Trophoblast cell (in vitro differentiated cells and primary cell): ENCODE results near the gene NOX5. TPM values are rescaled to one million over a fixed set of nuclear protein-coding genes. Genes with fewer than 3 reads are reported as not detected.

ENCODE experiments used
- DNase-seq, 2 donors: peaks; one replicate each; pipeline ENCODE4 v3.0.0-alpha.2; 2016
- H2AFZ ChIP-seq: 2 replicates; pipeline ENCODE4 v1.6.1; 2013; ENCODE audit warnings: low read length, moderate library complexity, mild to moderate bottlenecking; ENCODE audit not compliant: insufficient read depth, poor library complexity
- H2AK5ac ChIP-seq: 2 replicates; pipeline ENCODE4 v1.6.1; 2013; ENCODE audit warnings: mild to moderate bottlenecking, low read length
- H2BK120ac ChIP-seq: 2 replicates; pipeline ENCODE4 v1.6.1; 2013; ENCODE audit warnings: low read length, mild to moderate bottlenecking, moderate library complexity; ENCODE audit not compliant: insufficient read depth, poor library complexity
- H2BK12ac ChIP-seq: 2 replicates; pipeline ENCODE4 v1.6.1; 2013; ENCODE audit warnings: mild to moderate bottlenecking, low read length, moderate library complexity
- H2BK5ac ChIP-seq: 2 replicates; pipeline ENCODE4 v1.6.1; 2013; ENCODE audit warnings: low read length, low read depth, moderate library complexity, mild to moderate bottlenecking; ENCODE audit not compliant: poor library complexity
- H3K14ac ChIP-seq: 2 replicates; pipeline ENCODE4 v1.6.1; 2013; ENCODE audit warnings: mild to moderate bottlenecking, low read length
- H3K18ac ChIP-seq: 2 replicates; pipeline ENCODE4 v1.6.1; 2013; ENCODE audit warnings: mild to moderate bottlenecking, low read length
- H3K23ac ChIP-seq: 2 replicates; pipeline ENCODE4 v1.6.1; 2013; ENCODE audit warnings: low read length
- H3K27ac ChIP-seq: 2 replicates; pipeline ENCODE4 v1.5.1; 2013; ENCODE audit warnings: low read depth, mild to moderate bottlenecking, inconsistent platforms, low read length, moderate library complexity
- H3K27me3 ChIP-seq: 2 replicates; pipeline ENCODE4 v1.6.1; 2013; ENCODE audit warnings: inconsistent platforms, mild to moderate bottlenecking, low read length, moderate library complexity; ENCODE audit not compliant: insufficient read depth
- H3K36me3 ChIP-seq, 2 experiments: 1 replicate in 1 of 2; 2 replicates in 1 of 2; pipeline ENCODE4 v1.6.1; 2013; ENCODE audit warnings: low read length in 2 of 2, mild to moderate bottlenecking in 2 of 2, moderate library complexity in 1 of 2; ENCODE audit not compliant: insufficient read depth in 2 of 2, control insufficient read depth in 1 of 2
- H3K4ac ChIP-seq: 2 replicates; pipeline ENCODE4 v1.6.1; 2013; ENCODE audit warnings: low read depth, mild to moderate bottlenecking, low read length, moderate library complexity
- H3K4me1 ChIP-seq, 2 experiments: 1 replicate in 1 of 2; 2 replicates in 1 of 2; pipeline ENCODE4 v1.6.1; 2013; ENCODE audit warnings: low read length in 2 of 2, mild to moderate bottlenecking in 2 of 2, moderate library complexity in 1 of 2; ENCODE audit not compliant: insufficient read depth in 2 of 2, control insufficient read depth in 1 of 2
- H3K4me2 ChIP-seq: 2 replicates; pipeline ENCODE4 v1.6.1; 2013; ENCODE audit warnings: inconsistent platforms, mild to moderate bottlenecking, low read length, moderate library complexity
- H3K4me3 ChIP-seq: 2 replicates; pipeline ENCODE4 v1.5.1; 2013; ENCODE audit warnings: mild to moderate bottlenecking, low read depth, low read length, inconsistent platforms
- H3K79me1 ChIP-seq: one replicate; pipeline ENCODE4 v1.6.1; 2013; ENCODE audit warnings: low read length
- H3K79me2 ChIP-seq: 2 replicates; pipeline ENCODE4 v1.6.1; 2013; ENCODE audit warnings: low read length, mild to moderate bottlenecking; ENCODE audit not compliant: control insufficient read depth, insufficient read depth, poor library complexity
- H3K9ac ChIP-seq: 2 replicates; pipeline ENCODE4 v1.6.1; 2013; ENCODE audit warnings: mild to moderate bottlenecking, low read length
- H3K9me3 ChIP-seq: 2 replicates; pipeline ENCODE4 v1.6.1; 2013; ENCODE audit warnings: low read depth, mild to moderate bottlenecking, control low read depth, inconsistent platforms, low read length; ENCODE audit not compliant: insufficient read depth
- H4K12ac ChIP-seq: 2 replicates; pipeline ENCODE4 v1.6.1; 2013; ENCODE audit warnings: low read depth, mild to moderate bottlenecking, low read length, moderate library complexity
- H4K8ac ChIP-seq: 2 replicates; pipeline ENCODE4 v1.6.1; 2013; ENCODE audit warnings: low read depth, mild to moderate bottlenecking, low read length, moderate library complexity
- H4K91ac ChIP-seq: one replicate; pipeline ENCODE4 v1.6.1; 2013; ENCODE audit warnings: low read depth, mild to moderate bottlenecking, low read length, moderate library complexity
- WGBS: extraction: QIAGEN DNeasy Blood & Tissue Kit; methylation state at CpG from one replicate; pipeline ENCODE4 v1.1.7; 2013; ENCODE audit warnings: missing lambda C conversion rate; ENCODE audit not compliant: insufficient read length, insufficient coverage; ENCODE audit errors: extremely low coverage; 5-methylcytosine and 5-hydroxymethylcytosine counted together
- polyA plus RNA-seq: library from polyadenylated mRNA; stranded (reverse); fragments of 200-250 nt; gene quantifications from 2 replicates; pipeline ENCODE4 v1.2.3, GENCODE V29; 2013

The NOX5 gene, protein sequence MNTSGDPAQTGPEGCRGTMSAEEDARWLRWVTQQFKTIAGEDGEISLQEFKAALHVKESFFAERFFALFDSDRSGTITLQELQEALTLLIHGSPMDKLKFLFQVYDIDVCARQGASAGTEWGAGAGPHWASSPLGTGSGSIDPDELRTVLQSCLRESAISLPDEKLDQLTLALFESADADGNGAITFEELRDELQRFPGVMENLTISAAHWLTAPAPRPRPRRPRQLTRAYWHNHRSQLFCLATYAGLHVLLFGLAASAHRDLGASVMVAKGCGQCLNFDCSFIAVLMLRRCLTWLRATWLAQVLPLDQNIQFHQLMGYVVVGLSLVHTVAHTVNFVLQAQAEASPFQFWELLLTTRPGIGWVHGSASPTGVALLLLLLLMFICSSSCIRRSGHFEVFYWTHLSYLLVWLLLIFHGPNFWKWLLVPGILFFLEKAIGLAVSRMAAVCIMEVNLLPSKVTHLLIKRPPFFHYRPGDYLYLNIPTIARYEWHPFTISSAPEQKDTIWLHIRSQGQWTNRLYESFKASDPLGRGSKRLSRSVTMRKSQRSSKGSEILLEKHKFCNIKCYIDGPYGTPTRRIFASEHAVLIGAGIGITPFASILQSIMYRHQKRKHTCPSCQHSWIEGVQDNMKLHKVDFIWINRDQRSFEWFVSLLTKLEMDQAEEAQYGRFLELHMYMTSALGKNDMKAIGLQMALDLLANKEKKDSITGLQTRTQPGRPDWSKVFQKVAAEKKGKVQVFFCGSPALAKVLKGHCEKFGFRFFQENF
- polyA plus RNA-seq, result 0.03 and 0.08 TPM in 2 replicates

DNA sequence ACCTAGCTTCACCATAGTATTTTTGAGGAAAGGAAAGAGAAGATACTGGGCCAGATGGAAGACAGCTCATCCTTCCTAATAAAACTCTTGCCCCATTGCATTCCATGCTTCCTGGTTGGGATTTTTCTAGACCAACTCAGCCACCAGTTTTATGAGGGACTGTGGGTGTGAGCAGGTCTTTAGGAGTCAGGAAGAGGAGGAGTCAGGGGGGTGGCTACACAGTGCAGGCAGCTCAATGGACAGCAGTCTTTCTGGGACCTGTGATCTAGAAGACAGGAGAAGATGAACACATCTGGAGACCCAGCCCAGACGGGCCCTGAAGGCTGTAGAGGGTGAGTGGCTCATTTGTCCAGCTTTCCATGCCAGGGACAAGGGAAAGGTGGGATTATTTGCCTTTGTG, at the start of gene NOX5:
NOX5 (plus strand) TSS at position 242 of the 400 bp plus-strand sequence; CDS start at position 283, 41 bp downstream.
- no CpG with 5 or more reads among the region's 1 CpG for WGBS
- Histone ChIP-seq H3K18ac (no peak within 1 kb of the TSS), H2AK5ac (no peak within 1 kb of the TSS), H3K36me3 (no peaks in the 10 kb centered on the region), H3K4ac (no peak within 1 kb of the TSS), H3K14ac (no peak within 1 kb of the TSS), H3K9me3 (no peaks in the 10 kb centered on the region), H4K12ac (no peak within 1 kb of the TSS), H2BK5ac (no peak within 1 kb of the TSS), H3K23ac (no peak within 1 kb of the TSS), H2BK12ac (no peak within 1 kb of the TSS), H3K9ac (no peak within 1 kb of the TSS), H3K4me3 (no peak within 1 kb of the TSS), H3K79me1 (no peaks in the 10 kb centered on the region), H3K4me2 (no peak within 1 kb of the TSS), H2BK120ac (no peak within 1 kb of the TSS), H3K27me3 (no peaks in the 10 kb centered on the region), H3K79me2 (no peaks in the 10 kb centered on the region), H2AFZ (no peak within 1 kb of the TSS), H3K4me1 (peaks cover 0 to 2% of the 10 kb centered on the region in 2 experiments), H4K8ac (no peak within 1 kb of the TSS), H4K91ac (no peak within 1 kb of the TSS), H3K27ac (no peak within 1 kb of the TSS)
- DNase-seq, result peak; percentile 59 to 77

DNA sequence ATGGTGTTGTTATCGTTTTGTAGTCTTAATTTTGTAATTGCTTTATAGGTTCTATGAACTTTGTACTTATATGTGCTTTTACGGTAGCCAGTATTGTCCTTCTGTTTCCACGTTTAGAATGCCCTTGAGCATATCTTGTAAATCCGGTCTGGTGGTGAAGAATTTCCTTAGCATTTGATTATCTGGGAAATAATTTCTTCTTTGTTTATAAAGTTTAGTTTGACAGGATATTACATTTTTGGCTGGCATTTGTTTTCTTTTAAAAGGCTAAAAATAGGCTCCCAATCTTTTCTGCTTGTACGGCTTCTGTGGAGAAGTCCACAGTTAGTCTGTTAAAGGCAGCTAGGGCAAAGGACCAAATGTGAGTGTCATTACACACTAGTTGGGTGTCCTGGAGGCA, 47.5 kb upstream of the NOX5 start:
- Histone ChIP-seq H3K4ac (no peak overlapping the region), H3K27me3 (no peaks in the 10 kb centered on the region), H4K91ac (no peak overlapping the region), H3K4me1 (no peaks in the 10 kb centered on the region), H3K9me3 (no peaks in the 10 kb centered on the region), H3K14ac (no peak overlapping the region), H3K27ac (no peak overlapping the region), H3K4me3 (no peak overlapping the region), H3K4me2 (no peak overlapping the region), H2AFZ (no peak overlapping the region), H3K79me2 (no peaks in the 10 kb centered on the region), H2BK120ac (no peak overlapping the region), H4K8ac (no peak overlapping the region), H2BK5ac (no peak overlapping the region), H3K79me1 (no peaks in the 10 kb centered on the region), H3K23ac (no peak overlapping the region), H3K36me3 (no peaks in the 10 kb centered on the region), H3K9ac (no peak overlapping the region), H3K18ac (no peak overlapping the region), H4K12ac (no peak overlapping the region), H2BK12ac (no peak overlapping the region), H2AK5ac (no peak overlapping the region)
- no peak for DNase-seq
- WGBS, result no CpG with 5 or more reads among the region's 5 CpGs

DNA sequence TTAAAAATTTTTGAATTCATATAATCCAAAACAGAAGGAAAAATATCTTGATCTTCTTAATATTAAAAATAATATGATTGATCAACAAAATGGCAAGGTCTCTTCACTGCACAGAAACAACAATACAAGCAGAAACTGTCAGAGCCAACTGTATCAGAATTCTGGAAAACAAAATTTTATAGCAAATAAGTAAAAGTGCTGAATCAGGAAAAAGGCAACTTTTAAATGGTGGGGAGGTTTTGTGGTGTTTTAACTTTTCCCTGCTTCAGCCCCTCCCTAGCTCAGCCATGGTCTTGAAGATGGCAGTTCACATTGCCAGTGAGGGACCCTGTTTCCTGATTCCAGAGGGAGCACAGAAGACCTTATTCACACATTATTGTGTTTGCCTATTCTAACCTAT, 46.5 kb upstream of the NOX5 start:
- Histone ChIP-seq H2AFZ (no peak overlapping the region), H2AK5ac (no peak overlapping the region), H2BK120ac (no peak overlapping the region), H3K4ac (no peak overlapping the region), H3K4me1 (no peaks in the 10 kb centered on the region), H3K23ac (no peak overlapping the region), H3K4me3 (no peak overlapping the region), H3K79me2 (no peaks in the 10 kb centered on the region), H4K91ac (no peak overlapping the region), H4K8ac (no peak overlapping the region), H4K12ac (no peak overlapping the region), H3K9ac (no peak overlapping the region), H3K27ac (no peak overlapping the region), H3K9me3 (no peaks in the 10 kb centered on the region), H3K27me3 (no peaks in the 10 kb centered on the region), H3K14ac (no peak overlapping the region), H3K18ac (no peak overlapping the region), H3K79me1 (no peaks in the 10 kb centered on the region), H2BK5ac (no peak overlapping the region), H2BK12ac (no peak overlapping the region), H3K4me2 (no peak overlapping the region), H3K36me3 (no peaks in the 10 kb centered on the region)
- DNase-seq, result no peak

DNA sequence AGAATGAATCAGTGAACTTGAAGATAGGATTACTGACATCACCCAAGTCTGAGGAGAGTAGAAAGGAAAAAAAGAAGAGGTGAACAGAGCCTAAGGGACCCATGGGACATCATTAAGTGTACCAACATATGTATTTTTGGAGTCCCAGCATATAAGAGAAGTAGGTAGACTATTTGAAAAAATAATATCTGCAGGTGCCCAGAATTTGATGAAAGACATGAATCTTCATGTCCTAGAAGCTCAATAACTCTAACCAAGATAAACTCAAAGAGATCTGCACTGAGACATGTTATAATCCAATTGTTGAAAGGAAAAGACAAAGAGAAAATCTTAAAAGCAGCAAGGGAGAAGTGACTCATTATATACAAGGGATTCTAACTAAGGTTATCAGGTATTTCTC, 45.2 kb upstream of the NOX5 start:
- Histone ChIP-seq H3K27me3 (no peaks in the 10 kb centered on the region), H3K4ac (no peak overlapping the region), H3K79me1 (no peaks in the 10 kb centered on the region), H2BK5ac (no peak overlapping the region), H3K4me1 (no peaks in the 10 kb centered on the region), H3K4me3 (no peak overlapping the region), H3K79me2 (no peaks in the 10 kb centered on the region), H2AFZ (no peak overlapping the region), H3K9ac (no peak overlapping the region), H3K18ac (no peak overlapping the region), H4K12ac (no peak overlapping the region), H3K23ac (no peak overlapping the region), H3K9me3 (no peaks in the 10 kb centered on the region), H4K91ac (no peak overlapping the region), H2BK12ac (no peak overlapping the region), H2AK5ac (no peak overlapping the region), H2BK120ac (no peak overlapping the region), H4K8ac (no peak overlapping the region), H3K27ac (no peak overlapping the region), H3K36me3 (no peaks in the 10 kb centered on the region), H3K4me2 (no peak overlapping the region), H3K14ac (no peak overlapping the region)
- no peak for DNase-seq
